ENCODE measurements around the gene CBFB. TPM values are rescaled to one million over a fixed set of nuclear protein-coding genes. Genes with fewer than 3 reads are reported as not detected.

CBFB gene
- total RNA-seq, 1 experiment from 2014 or later = 76.3 TPM

GRCh38 chr16:67145746-67146145 lies 116.8 kb downstream of the CBFB start:
- H3K79me2 ChIP-seq (ENCODE audit: insufficient read depth, low read length) = no peaks in the 10 kb centered on the region
- H3K18ac ChIP-seq (ENCODE audit: insufficient read length, low read depth, low read length) = no peak overlapping the region
- H3K4me1 ChIP-seq (ENCODE audit: insufficient read depth, low read length) = no peaks in the 10 kb centered on the region
- no peak overlapping the region for H3T11ph ChIP-seq (ENCODE audit: low read length)
- Mint-ChIP-seq H3K27me3 (ENCODE audit: low read depth) (no peaks in the 10 kb centered on the region; the same call in 1 of the 2 replicates), H3K4me1 (peaks cover 3% of the 10 kb centered on the region in 2 experiments; a peak in 2 of 4 replicates), H3K9me3 (peaks cover 0 to 3% of the 10 kb centered on the region in 2 experiments; a peak in 1 of 5 replicates), H3K27ac (peak overlapping the region in 1 of 3 experiments; percentile 39; a peak in 1 of 7 replicates), H3K36me3 (ENCODE audit: insufficient read depth in 1 of 3, low read depth in 3 of 3) (peaks cover 21 to 75% (median 75%) of the 10 kb centered on the region in 3 experiments), H3K4me3 (no peak overlapping the region)
- no peaks in the 10 kb centered on the region for H4K20me1 ChIP-seq (ENCODE audit: control insufficient read depth, insufficient read depth, insufficient read length)
- H3K56ac ChIP-seq (ENCODE audit: insufficient read length, low read depth, low read length) = no peak overlapping the region
- no peak overlapping the region for H2BK20ac ChIP-seq (ENCODE audit: low read depth, low read length, poor library complexity, severe bottlenecking)
- no peak overlapping the region for H2BK12ac ChIP-seq (ENCODE audit: insufficient read length, low read depth, low read length)
- H2AK5ac ChIP-seq (ENCODE audit: insufficient read length, low read length) = no peak overlapping the region
- no peak overlapping the region for H2BK5ac ChIP-seq (ENCODE audit: insufficient read length, low read length)
- H3K27ac ChIP-seq (ENCODE audit: insufficient read length, low read depth, low read length) = no peak overlapping the region
- H2BK120ac ChIP-seq (ENCODE audit: low read depth, low read length, poor library complexity, severe bottlenecking) = no peak overlapping the region
- no CpG with 5 or more reads among the region's 2 CpGs for WGBS (ENCODE audit: extremely low coverage, insufficient read length, low lambda C conversion rate)
- no peak overlapping the region for H2AFZ ChIP-seq (ENCODE audit: low read length)
- no peaks in the 10 kb centered on the region for H3K27me3 ChIP-seq (ENCODE audit: insufficient read depth, low read length)
- no peak for TF ChIP-seq CTCF (conservative IDR thresholded peaks at IDR 0.05)
- H3K14ac ChIP-seq (ENCODE audit: insufficient read depth, low read length) = no peak overlapping the region
- no peaks in the 10 kb centered on the region for H3K9me3 ChIP-seq (ENCODE audit: control insufficient read depth, low read depth, low read length)
- H2BK15ac ChIP-seq (ENCODE audit: low read depth, low read length) = no peak overlapping the region
- no peak for DNase-seq
- H3K9ac ChIP-seq (ENCODE audit: extremely low read depth, insufficient read length, low read length) = no peak overlapping the region
- H3K4me2 ChIP-seq (ENCODE audit: insufficient read depth, insufficient read length, low read length) = no peak overlapping the region
- no peak overlapping the region for H3K23ac ChIP-seq (ENCODE audit: insufficient read length, low read depth, low read length)
- H4K8ac ChIP-seq (replicated peaks; ENCODE audit: insufficient read length, low read depth, low read length) = no peak overlapping the region
- no peaks in the 10 kb centered on the region for H3K79me1 ChIP-seq (ENCODE audit: insufficient read depth, low read depth, low read length, poor library complexity, severe bottlenecking)
- no peak overlapping the region for H4K91ac ChIP-seq (ENCODE audit: insufficient read length, low read depth, low read length)
- no peak overlapping the region for H4K5ac ChIP-seq (ENCODE audit: insufficient read length, low read depth, low read length)
- no peak overlapping the region for H3K4ac ChIP-seq (ENCODE audit: low read depth, low read length)
- no peaks in the 10 kb centered on the region for H3K23me2 ChIP-seq (ENCODE audit: insufficient read length, low read depth, low read length, poor library complexity, severe bottlenecking)
